ENCODE data around the gene ZFAND3.
"Not testable (repeated sequence)": the region's sequence is repeated elsewhere in the genome, so short reads cannot be mapped to it uniquely, and the experiment has no call there.

The ZFAND3 gene

DNA sequence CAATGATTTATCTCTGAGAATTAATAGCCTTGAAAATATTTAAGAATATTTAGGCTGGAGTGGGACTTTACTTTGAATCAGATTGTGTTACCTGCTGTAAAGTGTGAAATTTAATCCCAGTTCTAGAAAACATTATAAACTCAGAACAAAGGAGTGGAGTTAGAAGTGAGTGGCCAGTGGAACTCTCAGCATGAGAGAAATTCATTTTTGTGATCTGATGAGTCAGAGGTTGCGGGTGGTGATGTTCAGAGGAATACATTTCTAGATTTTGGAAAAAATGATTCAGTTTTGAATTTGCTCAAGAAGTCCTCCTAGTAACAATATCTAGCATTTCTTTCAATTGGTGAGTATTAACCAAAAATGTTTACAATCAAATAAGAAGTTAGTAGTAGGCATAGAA lies 167.5 kb downstream of the ZFAND3 start:
- no peak for DNase-seq (ENCODE audit: insufficient read length)
- FAIRE-seq = no peak
- no peak for TF ChIP-seq POLR2A (IDR thresholded peaks at IDR 0.05; ENCODE audit: low read depth, low read length)
- no peak for TF ChIP-seq TAF1 (IDR thresholded peaks at IDR 0.05; ENCODE audit: borderline replicate concordance, low read depth, low read length)
- TF ChIP-seq POLR2AphosphoS5 (IDR thresholded peaks at IDR 0.05; ENCODE audit: low read depth, low read length) = no peak

GRCh38 chr6:37987559-37987958 lies 168.0 kb downstream of the ZFAND3 start:
- DNase-seq (ENCODE audit: insufficient read length) (no peak), FAIRE-seq (peak; percentile 24)
- TF ChIP-seq POLR2A (IDR thresholded peaks at IDR 0.05; ENCODE audit: low read depth, low read length) (no peak), TAF1 (IDR thresholded peaks at IDR 0.05; ENCODE audit: borderline replicate concordance, low read depth, low read length) (no peak), POLR2AphosphoS5 (IDR thresholded peaks at IDR 0.05; ENCODE audit: low read depth, low read length) (no peak)

- FAIRE-seq (no peak), DNase-seq (ENCODE audit: insufficient read length) (no peak)
These were observed 168.6 kb downstream of the ZFAND3 start for GRCh38 chr6:37988127-37988526.

DNA sequence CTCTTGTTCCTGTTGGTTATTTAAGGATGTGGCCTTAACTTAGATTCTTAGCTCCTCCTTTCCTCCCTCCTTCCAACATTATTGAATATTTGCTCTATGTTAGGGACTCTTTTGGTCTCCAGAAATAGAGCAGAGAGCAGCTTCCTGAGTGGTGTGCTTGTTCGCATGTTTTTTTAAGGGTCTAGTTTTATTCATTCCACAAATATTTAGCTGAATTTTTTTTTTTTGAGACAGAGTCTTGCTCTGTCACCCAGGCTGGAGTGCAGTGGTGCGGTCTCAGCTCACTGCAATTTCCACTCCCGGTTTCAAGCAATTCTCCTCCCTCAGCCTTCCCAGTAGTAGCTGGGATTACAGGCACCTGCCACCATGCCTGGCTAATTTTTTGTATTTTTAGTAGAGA lies 169.2 kb downstream of the ZFAND3 start:
- FAIRE-seq (no peak), DNase-seq (ENCODE audit: insufficient read length) (no peak)
- TF ChIP-seq POLR2A (IDR thresholded peaks at IDR 0.05; ENCODE audit: low read depth, low read length) (no peak), TAF1 (IDR thresholded peaks at IDR 0.05; ENCODE audit: borderline replicate concordance, low read depth, low read length) (no peak), POLR2AphosphoS5 (IDR thresholded peaks at IDR 0.05; ENCODE audit: low read depth, low read length) (no peak)

More at GRCh38 chr6:37988127-37988526, 168.6 kb downstream of the ZFAND3 start:
- TF ChIP-seq TAF1 (IDR thresholded peaks at IDR 0.05; ENCODE audit: borderline replicate concordance, low read depth, low read length) (no peak), POLR2AphosphoS5 (IDR thresholded peaks at IDR 0.05; ENCODE audit: low read depth, low read length) (no peak), POLR2A (IDR thresholded peaks at IDR 0.05; ENCODE audit: low read depth, low read length) (no peak)

GRCh38 chr6:37990762-37991525 lies 171.4 kb downstream of the ZFAND3 start:
- peak; percentile 21 for FAIRE-seq
- TF ChIP-seq POLR2A (IDR thresholded peaks at IDR 0.05; ENCODE audit: low read depth, low read length) = no peak
- no peak for TF ChIP-seq TAF1 (IDR thresholded peaks at IDR 0.05; ENCODE audit: borderline replicate concordance, low read depth, low read length)
- no peak for TF ChIP-seq POLR2AphosphoS5 (IDR thresholded peaks at IDR 0.05; ENCODE audit: low read depth, low read length)
- DNase-seq (ENCODE audit: insufficient read length) = no peak

- no peak for DNase-seq (ENCODE audit: insufficient read length)
- FAIRE-seq = peak; percentile 36
These were observed 173.2 kb downstream of the ZFAND3 start for GRCh38 chr6:37992749-37993148.

DNA sequence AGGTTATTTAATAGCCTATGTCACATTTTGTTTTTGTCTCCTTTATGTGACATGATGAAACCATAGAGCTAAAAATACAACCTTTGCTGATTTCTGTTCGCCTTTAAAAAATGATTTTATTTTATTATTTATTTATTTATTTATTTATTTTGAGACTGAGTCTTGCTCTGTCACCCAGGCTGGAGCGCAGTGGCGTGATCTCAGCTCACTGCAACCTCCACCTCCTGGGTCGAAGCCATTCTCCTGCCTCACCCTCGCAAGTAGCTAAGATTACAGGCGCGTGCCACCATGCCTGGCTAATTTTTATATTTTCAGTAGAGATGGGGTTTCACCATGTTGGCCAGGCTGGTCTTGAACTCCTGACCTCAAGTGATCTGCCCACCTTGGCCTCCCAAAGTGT lies 173.7 kb downstream of the ZFAND3 start:
- not testable (repeated sequence) for FAIRE-seq; DNase-seq (ENCODE audit: insufficient read length)

More at GRCh38 chr6:37992749-37993148, 173.2 kb downstream of the ZFAND3 start:
- TF ChIP-seq POLR2AphosphoS5 (IDR thresholded peaks at IDR 0.05; ENCODE audit: low read depth, low read length) = no peak

DNA sequence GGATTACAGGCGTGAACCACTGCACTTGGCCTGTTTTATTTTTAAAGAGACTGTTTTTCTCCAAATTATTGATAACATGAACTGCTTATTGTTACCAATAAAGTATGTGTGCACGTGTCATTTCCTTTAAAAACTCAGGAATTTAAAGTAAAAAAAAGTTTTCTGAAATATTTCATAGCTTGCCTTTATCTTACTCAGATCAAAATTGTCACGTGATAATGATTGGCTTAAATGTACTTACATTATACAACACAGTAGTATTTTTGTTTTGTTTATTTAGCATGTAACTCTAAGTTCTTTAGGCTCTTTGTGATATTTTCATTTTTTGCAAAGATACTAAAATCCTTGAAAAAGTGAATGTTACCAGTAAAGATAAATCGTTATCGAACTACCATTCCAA lies 174.1 kb downstream of the ZFAND3 start:
- no peak for TF ChIP-seq TAF1 (IDR thresholded peaks at IDR 0.05; ENCODE audit: borderline replicate concordance, low read depth, low read length)
- no peak for TF ChIP-seq POLR2AphosphoS5 (IDR thresholded peaks at IDR 0.05; ENCODE audit: low read depth, low read length)
- no peak for TF ChIP-seq POLR2A (IDR thresholded peaks at IDR 0.05; ENCODE audit: low read depth, low read length)
- FAIRE-seq = no peak

DNA sequence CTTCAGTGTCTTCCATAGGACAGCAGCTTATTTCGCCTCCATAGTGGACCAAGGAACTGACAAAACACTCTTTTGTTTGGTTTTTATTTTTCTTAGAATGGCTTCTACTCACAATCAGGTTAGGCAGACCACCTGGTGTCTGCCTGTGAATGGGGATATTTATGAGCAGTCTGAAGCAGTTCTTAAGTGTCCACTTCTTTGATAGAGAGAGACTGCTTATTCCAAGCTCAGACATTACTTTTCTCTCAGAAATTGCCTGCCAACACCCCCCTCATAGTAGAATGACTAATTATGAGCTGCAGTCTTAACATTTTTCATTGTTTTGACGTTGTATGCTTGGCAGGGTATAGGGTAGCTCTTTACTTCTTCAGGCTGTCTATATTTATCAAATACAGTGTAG lies 174.7 kb downstream of the ZFAND3 start:
- DNase-seq (ENCODE audit: insufficient read length) = no peak
- TF ChIP-seq POLR2AphosphoS5 (IDR thresholded peaks at IDR 0.05; ENCODE audit: low read depth, low read length) (no peak), POLR2A (IDR thresholded peaks at IDR 0.05; ENCODE audit: low read depth, low read length) (no peak), TAF1 (IDR thresholded peaks at IDR 0.05; ENCODE audit: borderline replicate concordance, low read depth, low read length) (no peak)
- FAIRE-seq = no peak

More for the DNA sequence above, 174.1 kb downstream of the ZFAND3 start:
- DNase-seq (ENCODE audit: insufficient read length) = no peak

DNA sequence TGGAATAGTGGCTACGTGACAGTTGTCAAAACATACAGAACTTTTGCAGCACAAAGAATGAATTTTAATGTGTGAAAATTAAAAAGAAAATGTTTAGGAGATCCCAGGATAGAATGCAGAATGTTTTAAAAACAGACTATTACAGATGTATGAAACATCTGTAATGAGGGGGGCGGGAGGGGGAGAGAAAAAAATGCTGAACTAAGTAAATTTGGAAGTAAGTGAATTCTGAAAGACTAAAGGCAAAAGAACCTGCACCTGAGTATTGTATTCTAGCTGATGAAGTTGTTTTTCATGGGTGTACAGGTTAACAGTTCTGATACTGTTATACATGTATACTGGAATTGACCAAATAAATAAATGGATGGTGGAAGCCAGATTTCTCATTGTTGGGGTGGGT lies 178.8 kb downstream of the ZFAND3 start:
- DNase-seq (ENCODE audit: insufficient read length) = no peak
- FAIRE-seq = no peak
- no peak for TF ChIP-seq TAF1 (IDR thresholded peaks at IDR 0.05; ENCODE audit: borderline replicate concordance, low read depth, low read length)
- no peak for TF ChIP-seq POLR2AphosphoS5 (IDR thresholded peaks at IDR 0.05; ENCODE audit: low read depth, low read length)
- no peak for TF ChIP-seq POLR2A (IDR thresholded peaks at IDR 0.05; ENCODE audit: low read depth, low read length)

GRCh38 chr6:38001386-38001785 lies 181.9 kb downstream of the ZFAND3 start:
- no peak for TF ChIP-seq TAF1 (IDR thresholded peaks at IDR 0.05; ENCODE audit: borderline replicate concordance, low read depth, low read length)
- TF ChIP-seq POLR2AphosphoS5 (IDR thresholded peaks at IDR 0.05; ENCODE audit: low read depth, low read length) = no peak
- no peak for TF ChIP-seq POLR2A (IDR thresholded peaks at IDR 0.05; ENCODE audit: low read depth, low read length)
- no peak for FAIRE-seq
- no peak for DNase-seq (ENCODE audit: insufficient read length)

GRCh38 chr6:38004908-38005307 lies 185.4 kb downstream of the ZFAND3 start:
- no peak for DNase-seq (ENCODE audit: insufficient read length)
- no peak for FAIRE-seq
- no peak for TF ChIP-seq TAF1 (IDR thresholded peaks at IDR 0.05; ENCODE audit: borderline replicate concordance, low read depth, low read length)
- no peak for TF ChIP-seq POLR2A (IDR thresholded peaks at IDR 0.05; ENCODE audit: low read depth, low read length)
- no peak for TF ChIP-seq POLR2AphosphoS5 (IDR thresholded peaks at IDR 0.05; ENCODE audit: low read depth, low read length)
